CD4-positive, alpha-beta T cell treated with Interferon alpha-2 for 1 hour (primary cell): ENCODE measurements around the gene KCNH8.
"Not testable (repeated sequence)": the region's sequence is repeated elsewhere in the genome, so short reads cannot be mapped to it uniquely, and the experiment has no call there.

Experiments
- DNase-seq, 2 donors: peaks; one replicate each; pipeline ENCODE4 v3.0.0-alpha.2; 2020 to 2022

KCNH8 gene

GRCh38 chr3:19183584-19183983, 35.3 kb downstream of the KCNH8 start:
- no peak for DNase-seq

- no peak for DNase-seq
These were observed 41.8 kb downstream of the KCNH8 start for GRCh38 chr3:19190126-19190525.

GRCh38 chr3:19190602-19191001, 42.3 kb downstream of the KCNH8 start:
- no peak for DNase-seq

- no peak for DNase-seq
These were observed 50.8 kb downstream of the KCNH8 start for GRCh38 chr3:19199131-19199530.

- no peak for DNase-seq
These were observed 54.0 kb downstream of the KCNH8 start for GRCh38 chr3:19202303-19202702.

- no peak for DNase-seq
These were observed 54.4 kb downstream of the KCNH8 start for GRCh38 chr3:19202754-19203153.

- no peak for DNase-seq
These were observed 58.2 kb downstream of the KCNH8 start for GRCh38 chr3:19206540-19206939.

GRCh38 chr3:19213603-19214220, 65.4 kb downstream of the KCNH8 start:
- DNase-seq = no peak

- no peak for DNase-seq
These were observed 67.1 kb downstream of the KCNH8 start for GRCh38 chr3:19215427-19215826.

GRCh38 chr3:19216669-19217337, 68.5 kb downstream of the KCNH8 start:
- DNase-seq = no peak

- no peak for DNase-seq
These were observed 72.0 kb downstream of the KCNH8 start for GRCh38 chr3:19220311-19220710.

GRCh38 chr3:19221081-19221480, 72.8 kb downstream of the KCNH8 start:
- DNase-seq = no peak

GRCh38 chr3:19226479-19226878, 78.2 kb downstream of the KCNH8 start:
- no peak for DNase-seq

- no peak for DNase-seq
These were observed 79.9 kb downstream of the KCNH8 start for GRCh38 chr3:19228167-19228566.

- no peak for DNase-seq
These were observed 80.8 kb downstream of the KCNH8 start for GRCh38 chr3:19229086-19229485.

- not testable (repeated sequence) for DNase-seq
These were observed 81.6 kb downstream of the KCNH8 start for GRCh38 chr3:19229881-19230280.

- no peak for DNase-seq
These were observed 83.6 kb downstream of the KCNH8 start for GRCh38 chr3:19231792-19232461.

- no peak for DNase-seq
These were observed 84.3 kb downstream of the KCNH8 start for GRCh38 chr3:19232566-19232965.

- DNase-seq = not testable (repeated sequence)
These were observed 85.8 kb downstream of the KCNH8 start for GRCh38 chr3:19233882-19234784.

GRCh38 chr3:19248143-19248542, 99.8 kb downstream of the KCNH8 start:
- DNase-seq = no peak

GRCh38 chr3:19248767-19249166, 100.5 kb downstream of the KCNH8 start:
- no peak for DNase-seq

GRCh38 chr3:19250959-19251610, 102.8 kb downstream of the KCNH8 start:
- DNase-seq = no peak

- DNase-seq = no peak
These were observed 105.9 kb downstream of the KCNH8 start for GRCh38 chr3:19254189-19254588.
